Embryonic facial prominence (tissue), 1 donor: ENCODE measurements around the gene GFM2.
"Not testable (repeated sequence)": the region's sequence is repeated elsewhere in the genome, so short reads cannot be mapped to it uniquely, and the experiment has no call there.

Experiments used
- DNase-seq: peaks from one replicate; pipeline ENCODE4 v3.0.0-alpha.2; 2016; ENCODE audit errors: extremely low spot score

GFM2 gene

DNA sequence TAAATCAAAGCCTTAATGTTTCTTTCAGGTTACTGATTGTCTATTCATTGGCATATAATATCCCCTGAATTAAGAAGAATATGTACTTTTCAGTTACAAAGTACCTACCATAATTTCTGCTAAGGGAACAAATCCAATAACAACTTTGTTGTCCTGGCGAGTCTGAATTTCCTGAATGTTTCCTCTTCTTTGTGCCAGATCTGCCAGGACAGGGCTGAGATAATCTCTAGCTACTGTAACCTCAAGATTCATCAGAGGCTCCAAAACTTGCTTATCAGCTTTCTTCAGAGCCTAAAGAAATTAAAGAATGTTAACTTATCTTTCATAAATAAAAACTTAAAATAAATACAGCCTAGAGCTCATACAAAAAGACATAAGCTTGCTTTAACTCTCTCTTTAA, 44.6 kb downstream of the GFM2 start:
- no peak for DNase-seq

- no peak for DNase-seq
Observed at GRCh38 chr5:74717596-74717995, 49.3 kb downstream of the GFM2 start.

DNA sequence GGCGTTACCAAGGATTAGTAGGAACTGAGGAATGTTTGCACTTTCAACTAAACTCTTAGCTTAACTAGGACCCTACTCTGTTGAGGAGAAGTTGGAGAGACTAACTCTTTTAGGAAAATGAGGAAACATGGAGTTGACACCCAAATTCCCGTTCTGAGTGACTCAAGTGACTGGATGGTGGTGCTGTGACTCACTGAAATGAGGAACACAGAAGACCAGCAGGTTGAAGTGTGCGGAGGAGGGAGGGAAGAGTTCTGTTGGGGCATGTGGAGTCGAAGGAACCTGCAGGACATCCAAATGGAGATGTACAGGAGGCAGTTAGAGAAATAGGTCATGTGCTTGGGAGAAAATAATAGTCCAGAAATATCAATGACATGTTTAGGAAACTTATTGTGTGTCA, 73.7 kb downstream of the GFM2 start:
- no peak for DNase-seq

- no peak for DNase-seq
Observed at GRCh38 chr5:74686962-74687751, 79.8 kb downstream of the GFM2 start.

DNA sequence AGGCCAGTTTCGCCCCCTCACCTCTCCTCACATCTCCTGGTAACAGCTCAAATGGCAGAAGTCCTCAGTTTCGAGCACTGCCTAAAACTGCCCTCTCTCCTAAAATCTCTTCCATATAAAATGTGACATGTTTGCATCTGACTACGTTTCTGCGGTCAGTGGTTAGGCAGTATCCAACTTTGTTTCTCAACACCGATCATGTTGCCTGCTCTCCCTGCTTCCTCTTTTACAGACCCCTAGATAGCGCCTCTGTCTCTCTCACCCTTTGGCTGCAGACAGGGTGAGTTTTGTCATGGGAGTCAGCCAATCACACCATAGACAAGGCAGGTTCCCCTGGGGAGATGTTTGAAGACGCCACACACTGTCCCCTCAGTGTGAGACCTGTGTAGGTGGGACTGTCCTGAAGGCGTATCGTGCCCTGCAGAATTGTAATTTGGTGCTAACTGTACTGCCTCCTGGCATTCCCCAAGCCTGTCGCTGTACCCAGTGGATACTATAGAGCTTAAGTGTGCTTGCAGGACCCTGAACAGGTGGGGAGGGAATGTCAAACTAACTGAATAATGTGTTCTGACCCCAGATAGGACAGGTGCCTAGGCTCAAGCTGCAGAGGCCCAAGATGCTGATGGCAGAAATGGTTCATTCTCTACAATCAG, 80.8 kb downstream of the GFM2 start:
- no peak for DNase-seq

DNA sequence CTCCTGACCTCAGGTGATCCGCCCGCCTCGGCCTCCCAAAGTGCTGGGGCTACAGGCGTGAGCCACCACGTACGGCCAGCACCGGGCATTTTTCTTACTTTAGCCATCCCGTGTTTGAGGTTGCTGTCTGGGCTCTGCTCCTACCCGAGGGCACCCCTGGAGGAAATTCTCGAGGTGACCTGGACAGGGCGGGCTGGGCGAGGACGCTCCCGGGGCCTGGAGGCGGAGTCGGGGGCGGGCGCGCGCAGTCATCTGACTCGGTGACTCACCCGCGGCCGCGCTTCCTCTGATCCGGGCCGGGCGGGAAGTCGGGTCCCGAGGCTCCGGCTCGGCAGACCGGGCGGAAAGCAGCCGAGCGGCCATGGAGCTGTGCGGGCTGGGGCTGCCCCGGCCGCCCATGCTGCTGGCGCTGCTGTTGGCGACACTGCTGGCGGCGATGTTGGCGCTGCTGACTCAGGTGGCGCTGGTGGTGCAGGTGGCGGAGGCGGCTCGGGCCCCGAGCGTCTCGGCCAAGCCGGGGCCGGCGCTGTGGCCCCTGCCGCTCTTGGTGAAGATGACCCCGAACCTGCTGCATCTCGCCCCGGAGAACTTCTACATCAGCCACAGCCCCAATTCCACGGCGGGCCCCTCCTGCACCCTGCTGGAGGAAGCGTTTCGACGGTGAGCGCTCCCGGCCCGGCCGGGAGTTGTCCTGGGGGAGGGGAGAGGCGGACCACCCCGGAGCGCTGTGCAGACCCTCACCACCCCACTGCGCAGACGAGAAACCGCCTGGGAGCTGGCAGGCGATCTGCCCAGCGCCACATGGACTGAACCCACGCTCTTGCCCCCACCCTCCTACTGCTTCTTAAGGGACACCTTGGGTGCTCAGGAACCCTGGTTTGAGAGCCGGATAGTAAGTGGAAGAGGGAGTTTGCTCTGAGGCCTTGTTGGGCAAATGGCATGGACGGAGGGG, 81.7 kb downstream of the GFM2 start, which contains the start of gene HEXB:
Gene HEXB (plus strand): TSS at position 334 of the 952 bp plus-strand sequence. CDS start 28 bp downstream, at position 362.
- DNase-seq: no peak

GRCh38 chr5:74679966-74680365, 87.0 kb downstream of the GFM2 start:
- no peak for DNase-seq

DNA sequence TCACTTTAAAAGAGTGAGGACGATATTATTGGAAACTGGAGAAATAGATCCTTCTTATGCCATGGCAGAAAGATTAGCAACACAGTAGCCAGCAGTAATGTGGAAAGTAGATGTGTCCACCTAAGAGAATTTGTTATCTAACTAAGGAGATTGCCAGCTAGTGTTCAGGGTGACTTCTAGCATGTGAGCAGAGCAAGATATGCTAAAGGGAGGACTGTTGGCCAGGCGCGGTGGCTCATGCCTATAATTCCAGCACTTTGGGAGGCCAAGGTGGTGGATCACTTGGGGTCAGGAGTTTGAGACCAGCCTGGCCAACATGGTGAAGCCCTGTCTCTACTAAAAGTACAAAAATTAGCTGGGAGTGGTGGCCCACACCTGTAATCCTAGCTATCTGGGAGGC, 87.6 kb downstream of the GFM2 start:
- DNase-seq: not testable (repeated sequence)

DNA sequence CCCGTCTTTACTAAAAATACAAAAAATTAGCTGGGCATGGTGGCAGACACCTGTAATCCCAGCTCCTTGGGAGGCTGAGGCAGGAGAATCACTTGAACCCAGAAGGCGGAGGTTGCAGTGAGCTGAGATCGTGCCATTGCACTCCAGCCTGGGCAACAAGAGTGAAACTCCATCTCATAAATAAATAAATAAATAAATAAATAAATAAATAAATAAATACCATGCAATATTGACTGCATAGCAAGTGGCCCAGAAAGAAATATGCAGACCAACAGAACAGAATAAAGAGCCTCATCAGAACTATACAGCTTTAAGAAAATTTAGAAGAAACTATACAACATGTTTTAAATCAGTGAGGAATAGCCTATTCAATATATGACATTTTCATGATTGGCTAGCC, 88.8 kb downstream of the GFM2 start:
- DNase-seq: not testable (repeated sequence)

DNA sequence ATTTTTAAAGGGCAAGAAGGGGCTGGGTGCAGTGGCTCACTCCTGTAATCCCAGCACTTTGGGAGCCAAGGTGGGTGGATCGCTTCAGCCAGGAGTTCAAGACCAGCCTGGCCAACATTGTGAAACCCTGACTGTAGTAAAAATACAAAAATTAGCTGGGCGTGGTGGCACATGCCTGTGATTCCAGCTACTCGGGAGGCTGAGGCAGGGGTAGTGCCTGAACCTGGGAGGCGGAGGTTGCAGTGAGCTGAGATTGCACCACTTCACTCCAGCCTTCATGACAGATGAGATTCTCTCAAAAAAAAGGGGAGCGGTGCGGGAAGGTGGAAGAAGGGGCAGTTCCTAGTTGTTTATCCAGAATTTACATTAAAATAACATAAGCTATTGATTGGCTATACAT, 90.5 kb downstream of the GFM2 start:
- not testable (repeated sequence) for DNase-seq

DNA sequence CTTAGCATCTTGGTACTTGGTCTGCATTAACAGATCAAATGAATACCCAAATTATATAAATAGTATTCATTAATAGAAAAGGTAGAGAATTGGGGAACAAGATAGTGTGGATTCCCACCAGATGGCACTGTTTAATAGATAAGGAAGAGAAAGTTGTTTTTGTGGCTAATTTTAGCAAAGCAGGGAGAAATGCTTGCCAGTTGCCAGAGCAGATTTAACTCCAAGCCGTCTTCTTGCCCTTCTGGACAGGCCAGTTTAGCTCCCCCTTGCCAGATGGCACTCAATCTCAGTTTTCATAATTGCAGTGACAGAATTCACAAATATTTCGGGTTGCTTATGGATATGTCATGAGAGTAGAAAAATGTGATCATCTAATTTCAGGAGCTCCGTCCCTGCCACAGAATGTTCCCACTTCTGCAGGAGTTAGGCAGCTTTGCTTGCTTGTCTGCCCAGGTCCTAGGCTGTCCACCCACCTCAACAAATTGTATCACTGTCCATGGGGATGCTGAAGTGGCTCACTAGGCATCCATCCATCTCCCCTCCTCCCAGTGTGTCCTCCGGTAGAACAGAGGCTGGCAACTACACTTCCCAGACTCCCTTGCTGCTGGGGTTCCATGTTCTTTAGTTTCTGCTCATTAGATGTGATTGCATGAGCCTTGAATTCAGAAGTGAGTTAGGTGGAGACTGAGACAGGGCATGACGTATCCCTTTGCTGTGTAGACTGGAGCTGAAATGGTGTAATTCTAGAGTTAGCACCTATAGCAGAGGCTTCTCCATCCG, 93.7 kb downstream of the GFM2 start:
- DNase-seq: no peak

- DNase-seq: no peak
Observed at GRCh38 chr5:74672215-74672877, 94.6 kb downstream of the GFM2 start.
